ENCODE data around the gene CIRBP. TPM values are rescaled to one million over a fixed set of nuclear protein-coding genes. Genes with fewer than 3 reads are reported as not detected.
A peak's percentile ranks its signal among the peaks of the same experiment; 100 is the strongest.

Gene CIRBP
- total and polyA plus RNA-seq, 2 of the 13 experiments (the other 11 are each of a cell fraction or from before 2014, with no cell fraction given), result 133 to 140 TPM

GRCh38 chr19:1247748-1248138, 21.4 kb upstream of the CIRBP start (continued):
- TF ChIP-seq ZNF512B (CRISPR knock-in tag; IDR thresholded peaks at IDR 0.05; ENCODE audit: borderline replicate concordance) (no peak), ZNF432 (CRISPR knock-in tag; IDR thresholded peaks at IDR 0.05; ENCODE audit: borderline replicate concordance) (no peak), GFI1 (CRISPR knock-in tag; IDR thresholded peaks at IDR 0.05; ENCODE audit: borderline replicate concordance) (no peak), ZNF460 (CRISPR knock-in tag; IDR thresholded peaks at IDR 0.05; ENCODE audit: borderline replicate concordance) (0 out of 2 replicates have a peak, but pooled peaks have one; percentile 12), SKIL (CRISPR knock-in tag; IDR thresholded peaks at IDR 0.05; ENCODE audit: borderline replicate concordance) (no peak), ELF1 (CRISPR knock-in tag; IDR thresholded peaks at IDR 0.05) (no peak), CEBPZ (IDR thresholded peaks at IDR 0.05; ENCODE audit: low read length) (no peak), ZNF331 (CRISPR knock-in tag; IDR thresholded peaks at IDR 0.05) (no peak), IRF1 (CRISPR knock-in tag; IDR thresholded peaks at IDR 0.05; ENCODE audit: low read depth) (no peak), ZNF790 (CRISPR knock-in tag; IDR thresholded peaks at IDR 0.05; ENCODE audit: borderline replicate concordance) (no peak), NFYB (CRISPR knock-in tag; IDR thresholded peaks at IDR 0.05) (no peak), NCOR1 (IDR thresholded peaks at IDR 0.05; ENCODE audit: borderline replicate concordance, low read length) (no peak; the same call in 1 of the 2 replicates), ZSCAN31 (CRISPR knock-in tag; IDR thresholded peaks at IDR 0.05; ENCODE audit: low read depth) (no peak), RBAK (CRISPR knock-in tag; IDR thresholded peaks at IDR 0.05) (no peak), NBN (conservative IDR thresholded peaks at IDR 0.05) (no peak), HOXA5 (CRISPR knock-in tag; IDR thresholded peaks at IDR 0.05) (no peak), JUND (CRISPR knock-in tag; IDR thresholded peaks at IDR 0.05) (no peak), ZNF567 (CRISPR knock-in tag; IDR thresholded peaks at IDR 0.05; ENCODE audit: borderline replicate concordance) (no peak), DMAP1 (CRISPR knock-in tag; IDR thresholded peaks at IDR 0.05) (no peak), ZNF20 (CRISPR knock-in tag; IDR thresholded peaks at IDR 0.05) (no peak), GATAD1 (CRISPR knock-in tag; IDR thresholded peaks at IDR 0.05) (no peak), ZEB1 (IDR thresholded peaks at IDR 0.05; ENCODE audit: insufficient replicate concordance, low read depth) (no peak), MATR3 (CRISPR knock-in tag; IDR thresholded peaks at IDR 0.05) (no peak), TAF15 (IDR thresholded peaks at IDR 0.05; ENCODE audit: low read depth, low read length, poor library complexity, severe bottlenecking) (no peak)

All from HepG2 (cell line).